ENCODE results near the gene LY86. TPM values are rescaled to one million over a fixed set of nuclear protein-coding genes. Genes with fewer than 3 reads are reported as not detected.

Gene LY86
- polyA plus RNA-seq (ENCODE audit: insufficient read depth in 1 of 5, insufficient read length in 5 of 5, low replicate concordance in 1 of 5): 1 to 10 TPM; 2.1 to 3.8 (median 2.3) TPM
- long read RNA-seq, donor 1, partial matches to known transcripts: 0 of 3 reads
- long read RNA-seq, donor 1, other reads (novel, unspliced or antisense): 0 of 3 reads
- long read RNA-seq, donor 2, partial matches to known transcripts: 0 of 1 reads
- long read RNA-seq, donor 2, other reads (novel, unspliced or antisense): 0 of 1 reads
- long read RNA-seq, donor 3, partial matches to known transcripts: 0 of 3 reads
- long read RNA-seq, donor 3, other reads (novel, unspliced or antisense): 0 of 3 reads
- long read RNA-seq, donor 4: 0 reads
- long read RNA-seq, donor 5, partial matches to known transcripts: 0 of 4 reads
- long read RNA-seq, donor 5, other reads (novel, unspliced or antisense): 0 of 4 reads
- long read RNA-seq, donor 6, partial matches to known transcripts: 0 of 3 reads
- long read RNA-seq, donor 6, other reads (novel, unspliced or antisense): 0 of 3 reads
- long read RNA-seq, donor 7, partial matches to known transcripts: 0 of 3 reads
- long read RNA-seq, donor 7, other reads (novel, unspliced or antisense): 0 of 3 reads
- long read RNA-seq, donor 8, partial matches to known transcripts: 0 of 1 reads
- long read RNA-seq, donor 8, other reads (novel, unspliced or antisense): 0 of 1 reads

DNA sequence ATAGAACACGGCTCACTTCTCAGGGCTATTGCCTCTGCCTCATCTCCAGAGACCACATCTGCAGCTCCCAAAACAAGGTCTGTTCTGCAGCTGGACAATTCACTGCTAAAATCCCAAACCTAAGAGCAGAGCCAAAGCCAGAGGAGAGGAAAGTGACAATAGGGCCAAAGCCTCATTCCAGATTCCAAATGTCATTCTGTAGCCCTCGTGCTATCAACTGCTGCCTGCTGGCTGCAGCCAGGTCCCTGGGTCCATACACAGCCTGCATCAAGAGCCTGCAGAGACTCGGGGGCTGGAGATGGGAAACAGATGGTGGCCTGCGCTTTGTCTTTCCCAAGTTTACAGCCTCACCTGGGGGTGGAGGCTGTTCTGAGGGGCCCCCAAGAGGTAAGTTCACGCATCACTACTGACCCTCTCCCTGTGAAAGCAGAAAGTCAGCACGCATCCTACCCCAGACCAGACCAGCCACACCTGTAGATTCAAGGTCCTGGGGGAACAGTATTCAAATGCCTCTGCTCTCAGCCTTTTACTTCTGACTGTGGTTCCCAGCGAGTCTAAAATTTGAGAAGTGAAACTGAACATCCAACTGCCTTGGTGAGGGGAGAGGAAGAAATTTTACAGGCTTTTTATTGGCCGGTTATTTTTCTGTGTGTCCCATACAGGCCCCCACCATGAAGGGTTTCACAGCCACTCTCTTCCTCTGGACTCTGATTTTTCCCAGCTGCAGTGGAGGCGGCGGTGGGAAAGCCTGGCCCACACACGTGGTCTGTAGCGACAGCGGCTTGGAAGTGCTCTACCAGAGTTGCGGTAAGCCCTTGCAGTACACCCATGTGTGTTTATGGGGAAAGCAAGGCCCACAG, at the start of gene LY86:
LY86 (plus strand) TSS at position 657 of the 860 bp plus-strand sequence; CDS start at position 672, 15 bp downstream.
- no peak for DNase-seq

DNA sequence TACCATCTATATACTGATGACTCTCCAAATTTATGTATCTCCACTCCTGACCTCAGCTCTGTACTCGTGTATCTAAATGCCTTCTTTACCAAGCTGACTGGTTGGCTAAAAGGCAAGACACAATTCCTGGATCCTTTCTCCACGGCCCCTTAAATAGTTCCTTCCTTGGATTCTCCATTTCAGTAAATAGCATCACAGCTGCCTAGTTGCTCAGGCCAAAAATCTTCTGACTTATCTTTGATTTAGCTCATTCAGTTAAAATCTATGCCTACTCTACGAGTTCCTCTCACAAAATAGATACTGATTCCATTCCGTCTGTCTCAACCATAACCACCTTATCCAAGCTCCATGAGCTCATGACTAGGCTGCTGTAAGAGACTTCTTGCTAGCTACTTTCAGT, 49.5 kb upstream of the LY86 start:
- no peak for DNase-seq

GRCh38 chr6:6542357-6542756, 46.2 kb upstream of the LY86 start:
- DNase-seq: no peak

DNA sequence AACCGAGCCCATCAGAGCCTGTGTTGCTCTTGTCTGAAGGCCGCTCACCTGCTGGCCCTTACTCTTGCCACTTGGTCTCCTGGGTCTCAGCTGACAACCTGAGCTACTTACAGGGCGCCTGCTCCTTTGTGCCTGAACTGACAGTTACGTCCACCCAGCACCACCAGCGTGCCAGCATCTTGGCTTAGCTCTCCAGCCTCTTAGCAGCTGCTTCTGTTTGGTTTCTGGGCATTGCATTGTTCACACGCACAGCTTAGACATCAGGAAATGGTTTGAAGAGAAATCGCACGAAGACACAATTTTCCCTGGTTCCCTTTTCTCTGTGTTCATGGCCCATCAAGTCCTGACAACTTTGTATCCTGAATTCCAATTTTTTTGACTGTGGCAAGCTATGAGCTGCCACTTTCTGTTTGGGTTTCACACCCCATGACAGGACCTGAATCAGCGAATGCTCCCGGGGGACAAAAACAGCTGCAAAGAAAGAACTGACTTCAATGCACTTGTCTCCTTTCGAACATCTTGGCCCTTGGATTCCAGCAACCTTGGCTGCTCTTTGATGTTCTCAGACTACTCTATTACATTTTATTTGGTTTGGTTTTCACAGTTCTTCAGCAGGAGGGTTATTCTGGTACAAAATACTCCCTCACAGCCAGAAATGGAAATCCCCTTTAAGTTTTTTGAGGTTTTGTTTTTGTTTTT, 45.2 kb upstream of the LY86 start:
- DNase-seq: no peak

- no peak for DNase-seq
These were observed 42.8 kb upstream of the LY86 start for GRCh38 chr6:6545616-6546317.

DNA sequence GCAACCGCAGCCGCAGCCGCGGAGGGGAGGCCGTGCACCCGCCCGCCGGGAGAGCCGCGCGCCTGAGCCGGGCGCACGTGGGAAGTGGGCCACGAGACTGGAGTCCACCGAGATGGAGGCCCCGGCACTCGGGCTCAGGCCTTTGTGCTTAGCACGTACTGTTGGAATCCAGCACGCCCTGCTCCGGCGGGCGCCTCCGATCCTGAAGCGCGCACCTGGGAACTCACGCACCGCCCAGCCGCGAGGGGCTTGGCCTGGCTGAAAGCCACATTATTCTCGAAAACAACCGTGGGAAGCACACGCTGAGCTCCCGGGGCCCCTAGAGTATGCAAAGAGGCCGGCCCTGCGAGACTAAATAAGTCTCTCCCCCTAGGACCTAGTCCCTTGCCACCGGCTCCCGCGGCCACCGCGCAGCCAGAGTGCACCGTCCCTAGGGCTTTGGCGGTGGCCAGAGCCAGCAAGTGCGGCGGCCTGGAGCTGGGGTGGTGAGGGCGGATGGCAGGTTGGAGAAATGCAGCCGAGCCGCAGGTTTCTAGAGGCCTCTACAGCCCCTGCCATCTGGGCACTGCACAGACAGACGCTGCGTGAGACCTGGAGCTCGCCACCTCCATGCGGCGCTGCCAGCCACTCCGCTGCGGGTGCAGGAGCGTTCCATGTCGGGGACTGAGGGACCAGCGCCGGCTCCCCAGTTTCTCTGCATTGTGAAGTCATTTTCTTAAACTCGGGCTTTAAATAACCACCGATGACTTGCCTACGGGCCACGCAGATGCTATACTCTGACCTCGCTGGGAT, 42.0 kb upstream of the LY86 start:
- peak; percentile 18 to 39 for DNase-seq

DNA sequence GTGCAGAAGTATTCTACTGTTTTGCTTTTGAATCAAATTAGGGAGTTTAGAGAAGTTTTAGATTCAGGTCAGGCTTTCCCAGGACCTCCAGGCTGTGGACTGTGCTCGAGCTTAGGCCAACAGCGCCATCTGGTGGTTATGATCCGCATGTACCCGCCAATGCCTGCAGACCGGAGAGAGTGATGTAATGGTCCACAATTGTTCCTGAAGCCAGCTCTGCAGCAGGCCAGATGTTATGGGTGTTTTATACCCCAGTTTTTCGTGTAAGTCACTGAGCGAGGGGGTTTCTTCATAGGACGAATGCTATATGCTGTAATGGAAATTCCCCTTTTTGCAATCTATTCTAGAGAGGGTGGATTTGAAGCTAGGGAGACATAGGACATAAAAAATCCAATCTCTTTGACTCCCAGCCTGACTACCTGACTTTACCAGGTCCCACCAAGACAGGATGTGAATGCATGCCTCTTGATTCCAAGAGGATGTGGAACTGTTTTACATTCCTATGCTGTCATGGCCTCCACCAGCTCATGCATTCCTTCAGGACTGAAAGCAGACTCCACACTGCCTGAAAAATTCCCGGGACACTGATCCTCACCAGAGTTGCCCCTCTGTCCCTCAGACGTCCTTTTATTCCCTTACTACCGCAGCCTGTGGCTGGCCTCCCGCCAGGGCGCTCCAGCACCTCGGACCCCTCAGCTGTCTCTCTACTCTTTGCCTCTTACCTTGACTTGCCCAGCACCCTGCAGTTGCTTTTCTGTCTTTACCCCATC, 41.2 kb upstream of the LY86 start:
- peak; percentile 76 to 90 for DNase-seq

GRCh38 chr6:6556161-6556737, 32.3 kb upstream of the LY86 start:
- DNase-seq: no peak

DNA sequence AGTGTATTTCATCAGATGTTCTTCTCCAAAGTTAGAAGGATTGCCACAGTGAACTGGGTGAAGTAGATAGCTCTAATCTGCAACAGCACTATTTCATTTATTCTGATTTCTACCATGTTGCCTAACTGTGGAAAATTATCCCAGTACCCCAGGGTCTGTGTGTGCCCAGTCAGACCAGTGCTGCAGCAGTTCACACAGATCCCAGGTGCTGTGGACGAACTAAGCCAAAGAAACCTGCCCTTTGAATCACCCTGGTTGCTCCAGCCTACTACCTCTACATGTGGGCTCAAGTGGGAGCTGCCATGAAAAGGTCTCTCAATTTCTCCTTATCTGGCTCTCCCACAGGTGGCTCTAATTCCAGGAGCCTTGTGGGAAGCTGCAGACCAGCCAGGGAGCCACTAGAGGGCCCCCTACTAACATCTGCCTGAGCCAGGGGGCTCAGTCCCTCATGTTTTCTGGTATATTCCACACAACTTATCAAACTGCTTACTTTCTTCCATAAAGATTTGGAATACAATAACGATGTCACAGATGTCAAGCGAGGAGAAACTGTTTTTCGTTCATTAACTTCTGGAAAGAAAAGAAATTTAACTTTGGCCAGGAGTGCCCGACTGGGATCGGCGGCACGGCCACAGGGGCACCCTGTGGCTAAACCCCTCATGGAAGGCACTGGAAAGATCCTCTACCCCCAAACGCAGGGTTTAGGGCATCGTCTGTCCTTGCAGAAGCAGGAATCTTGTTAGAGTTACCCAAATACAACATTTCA, 31.6 kb upstream of the LY86 start:
- peak in 1 of 2 donors; percentile 26 for DNase-seq

GRCh38 chr6:6557504-6557839, 31.0 kb upstream of the LY86 start:
- DNase-seq: no peak

GRCh38 chr6:6557886-6558285, 30.6 kb upstream of the LY86 start:
- DNase-seq: no peak

GRCh38 chr6:6559994-6560570, 28.4 kb upstream of the LY86 start:
- no peak for DNase-seq

DNA sequence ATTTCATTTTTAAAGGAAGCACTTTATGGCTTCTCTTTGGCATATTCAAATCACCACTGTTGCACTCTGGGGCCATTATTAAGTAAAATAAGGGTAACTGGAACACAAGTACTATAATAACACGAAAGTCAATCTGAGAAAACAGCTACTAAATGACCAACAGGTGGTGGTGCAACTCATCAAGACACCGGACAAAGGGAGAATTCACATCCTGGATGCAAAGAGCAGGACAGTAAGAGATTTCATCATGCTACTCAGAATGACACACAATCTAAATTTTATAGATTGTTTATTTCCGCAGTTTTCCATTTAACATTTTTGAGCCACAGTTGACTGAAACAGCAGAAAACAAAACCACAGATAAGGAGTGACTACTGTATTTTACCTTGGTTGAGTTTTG, 27.6 kb upstream of the LY86 start:
- no peak for DNase-seq

DNA sequence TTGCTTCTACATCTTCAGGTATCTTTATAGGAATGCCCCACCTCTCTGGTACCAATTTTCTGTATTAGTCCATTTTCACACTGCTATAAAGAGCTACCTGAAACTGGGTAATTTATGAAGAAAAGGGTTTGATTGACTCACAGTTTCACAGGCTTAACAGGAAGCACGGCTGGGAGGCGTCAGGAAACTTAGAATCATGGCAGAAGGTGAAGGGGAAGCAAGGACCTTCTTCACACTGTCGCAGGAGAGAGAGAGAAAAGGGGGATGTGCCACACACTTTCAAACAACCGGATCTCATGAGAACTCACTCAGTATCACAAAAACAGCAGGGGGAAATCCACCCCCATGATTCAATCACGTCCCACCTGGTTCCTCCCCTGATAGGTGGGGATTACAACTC, 24.4 kb upstream of the LY86 start:
- DNase-seq: no peak

- DNase-seq: no peak
These were observed 23.5 kb upstream of the LY86 start for GRCh38 chr6:6565069-6565468.

- DNase-seq: no peak
These were observed 23.0 kb upstream of the LY86 start for GRCh38 chr6:6565488-6565887.

DNA sequence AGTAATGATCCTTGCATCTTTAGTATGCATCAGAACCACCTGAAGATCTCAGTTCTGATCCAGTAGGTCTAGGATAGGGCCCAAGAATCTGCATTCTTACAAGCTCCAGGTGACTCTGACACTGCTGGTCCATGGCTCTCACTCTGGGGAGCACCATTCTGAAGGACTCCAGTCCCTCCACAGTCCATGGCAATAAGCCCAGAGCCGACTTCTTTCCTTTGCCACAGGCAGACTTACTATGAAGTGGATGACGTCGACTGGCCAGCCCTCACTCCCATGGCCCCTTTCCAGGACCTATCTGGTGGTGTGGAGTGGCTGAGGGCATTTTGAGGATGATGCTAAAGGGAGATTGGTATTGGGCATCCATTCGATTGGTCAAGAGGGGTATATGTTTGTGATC, 21.8 kb upstream of the LY86 start:
- DNase-seq: no peak
